ENCODE results near the gene WBP2.

Gene WBP2

GRCh38 chr17:75842963-75843576 lies 12.1 kb downstream of the WBP2 start:
- no peaks in the 10 kb centered on the region for H3K27me3 ChIP-seq (replicated peaks in 2 of 5; ENCODE audit: control insufficient read depth in 4 of 5, insufficient read depth in 5 of 5, low read length in 4 of 5)
- peaks cover 7 to 54% (median 45%) of the 10 kb centered on the region in 4 experiments for H3K36me3 ChIP-seq (ENCODE audit: control insufficient read depth in 4 of 4, insufficient read depth in 4 of 4, low read length in 3 of 4)
- CTCF ChIA-PET = interaction anchor here (0.7 to 14.6 kb wide), 8 partner anchors 12 to 63 kb away, joined by 3 to 174 read pairs (median 6); partner anchors contain the start of genes TRIM65 and WBP2
- DNase-seq = peak in 1 of 3 donors; percentile 59
- WGBS (ENCODE audit: insufficient coverage) = 20% methylated on average over 11 of the region's 22 CpGs
- H3K9me3 ChIP-seq (ENCODE audit: control extremely low read depth in 1 of 5, control insufficient read depth in 4 of 5, insufficient read depth in 2 of 5, low read depth in 1 of 5, low read length in 4 of 5) = no peaks in the 10 kb centered on the region
- POLR2A ChIA-PET = interaction anchor here (1.3 to 4.0 kb wide), 7 partner anchors 10 to 93 kb away, joined by 3 to 35 read pairs (median 8); partner anchors contain the start of genes TRIM65 and WBP2
- peaks cover 0 to 50% (median 46%) of the 10 kb centered on the region in 4 experiments for H3K4me1 ChIP-seq (ENCODE audit: control extremely low read depth in 1 of 4, control insufficient read depth in 4 of 4, insufficient read depth in 4 of 4, low read length in 3 of 4)
- H3K4me3 ChIP-seq (ENCODE audit: control insufficient read depth in 1 of 7, extremely low read depth in 1 of 7, insufficient read depth in 4 of 7, low read depth in 2 of 7, low read length in 6 of 7) = peak overlapping the region; percentile 55 to 84 (median 77)
- peak overlapping the region; percentile 25 to 95 for H3K27ac ChIP-seq (ENCODE audit: insufficient read depth in 1 of 2, low read depth in 1 of 2, low read length in 2 of 2, poor library complexity in 1 of 2, severe bottlenecking in 2 of 2)

- POLR2A ChIA-PET = interaction anchor here (3.0 to 4.0 kb wide), 3 partner anchors 9 to 14 kb away, joined by 22 to 35 read pairs (median 28); partner anchors contain the start of gene WBP2
- DNase-seq = no peak
- Histone ChIP-seq H3K36me3 (ENCODE audit: control insufficient read depth in 4 of 4, insufficient read depth in 4 of 4, low read length in 3 of 4) (peaks cover 7 to 50% (median 44%) of the 10 kb centered on the region in 4 experiments), H3K9me3 (ENCODE audit: control extremely low read depth in 1 of 5, control insufficient read depth in 4 of 5, insufficient read depth in 2 of 5, low read depth in 1 of 5, low read length in 4 of 5) (no peaks in the 10 kb centered on the region), H3K4me1 (ENCODE audit: control extremely low read depth in 1 of 4, control insufficient read depth in 4 of 4, insufficient read depth in 4 of 4, low read length in 3 of 4) (peaks cover 0 to 50% (median 46%) of the 10 kb centered on the region in 4 experiments), H3K27me3 (replicated peaks in 2 of 5; ENCODE audit: control insufficient read depth in 4 of 5, insufficient read depth in 5 of 5, low read length in 4 of 5) (no peaks in the 10 kb centered on the region), H3K4me3 (ENCODE audit: control insufficient read depth in 1 of 7, extremely low read depth in 1 of 7, insufficient read depth in 4 of 7, low read depth in 2 of 7, low read length in 6 of 7) (peak overlapping the region in 5 of 7 experiments; percentile 19 to 84 (median 78)), H3K27ac (ENCODE audit: insufficient read depth in 1 of 2, low read depth in 1 of 2, low read length in 2 of 2, poor library complexity in 1 of 2, severe bottlenecking in 2 of 2) (peak overlapping the region in 1 of 2 experiments; percentile 95)
- WGBS (ENCODE audit: insufficient coverage) = 88% methylated on average over 9 of the region's 18 CpGs
- CTCF ChIA-PET = interaction anchor here (0.7 to 14.6 kb wide), 4 partner anchors 11 to 19 kb away, joined by 3 to 174 read pairs (median 4); partner anchors contain the start of gene WBP2
These were observed 12.7 kb downstream of the WBP2 start for GRCh38 chr17:75842411-75842810.

- no peaks in the 10 kb centered on the region for H3K9me3 ChIP-seq (ENCODE audit: control extremely low read depth in 1 of 5, control insufficient read depth in 4 of 5, insufficient read depth in 2 of 5, low read depth in 1 of 5, low read length in 4 of 5)
- peaks cover 0 to 37% (median 35%) of the 10 kb centered on the region in 4 experiments for H3K4me1 ChIP-seq (ENCODE audit: control extremely low read depth in 1 of 4, control insufficient read depth in 4 of 4, insufficient read depth in 4 of 4, low read length in 3 of 4)
- DNase-seq = no peak
- no peak overlapping the region for H3K4me3 ChIP-seq (ENCODE audit: control insufficient read depth in 1 of 7, extremely low read depth in 1 of 7, insufficient read depth in 4 of 7, low read depth in 2 of 7, low read length in 6 of 7)
- CTCF ChIA-PET = interaction anchor here (2.0 to 14.6 kb wide), 2 partner anchors 10 to 20 kb away, joined by 4 to 174 read pairs; no protein-coding TSS in a partner anchor
- H3K27ac ChIP-seq (ENCODE audit: insufficient read depth in 1 of 2, low read depth in 1 of 2, low read length in 2 of 2, poor library complexity in 1 of 2, severe bottlenecking in 2 of 2) = peak overlapping the region in 1 of 2 experiments; percentile 6
- H3K27me3 ChIP-seq (replicated peaks in 2 of 5; ENCODE audit: control insufficient read depth in 4 of 5, insufficient read depth in 5 of 5, low read length in 4 of 5) = no peaks in the 10 kb centered on the region
- POLR2A ChIA-PET = no interaction called here
- H3K36me3 ChIP-seq (ENCODE audit: control insufficient read depth in 4 of 4, insufficient read depth in 4 of 4, low read length in 3 of 4) = peaks cover 11 to 46% (median 40%) of the 10 kb centered on the region in 4 experiments
- WGBS (ENCODE audit: insufficient coverage) = 82% methylated on average over 4 of the region's 7 CpGs
These were observed 14.4 kb downstream of the WBP2 start for GRCh38 chr17:75840799-75841164.

- ChIA-PET POLR2A (no interaction called here), CTCF (interaction anchor here (2.0 to 14.6 kb wide), 2 partner anchors 9 to 21 kb away, joined by 4 to 174 read pairs; no protein-coding TSS in a partner anchor)
- no peaks in the 10 kb centered on the region for H3K27me3 ChIP-seq (replicated peaks in 2 of 5; ENCODE audit: control insufficient read depth in 4 of 5, insufficient read depth in 5 of 5, low read length in 4 of 5)
- peaks cover 0 to 31% (median 28%) of the 10 kb centered on the region in 4 experiments for H3K4me1 ChIP-seq (ENCODE audit: control extremely low read depth in 1 of 4, control insufficient read depth in 4 of 4, insufficient read depth in 4 of 4, low read length in 3 of 4)
- H3K36me3 ChIP-seq (ENCODE audit: control insufficient read depth in 4 of 4, insufficient read depth in 4 of 4, low read length in 3 of 4) = peaks cover 11 to 52% (median 44%) of the 10 kb centered on the region in 4 experiments
- DNase-seq = no peak
- no peak overlapping the region for H3K4me3 ChIP-seq (ENCODE audit: control insufficient read depth in 1 of 7, extremely low read depth in 1 of 7, insufficient read depth in 4 of 7, low read depth in 2 of 7, low read length in 6 of 7)
- H3K9me3 ChIP-seq (ENCODE audit: control extremely low read depth in 1 of 5, control insufficient read depth in 4 of 5, insufficient read depth in 2 of 5, low read depth in 1 of 5, low read length in 4 of 5) = no peaks in the 10 kb centered on the region
- 94% methylated on average over 34 of the region's 36 CpGs for WGBS (ENCODE audit: insufficient coverage)
- peak overlapping the region in 1 of 2 experiments; percentile 6 for H3K27ac ChIP-seq (ENCODE audit: insufficient read depth in 1 of 2, low read depth in 1 of 2, low read length in 2 of 2, poor library complexity in 1 of 2, severe bottlenecking in 2 of 2)
These were observed 15.0 kb downstream of the WBP2 start for GRCh38 chr17:75839942-75840798.

GRCh38 chr17:75838410-75838809 lies 16.7 kb downstream of the WBP2 start:
- no peaks in the 10 kb centered on the region for H3K27me3 ChIP-seq (replicated peaks in 2 of 5; ENCODE audit: control insufficient read depth in 4 of 5, insufficient read depth in 5 of 5, low read length in 4 of 5)
- DNase-seq = no peak
- H3K27ac ChIP-seq (ENCODE audit: insufficient read depth in 1 of 2, low read depth in 1 of 2, low read length in 2 of 2, poor library complexity in 1 of 2, severe bottlenecking in 2 of 2) = no peak overlapping the region
- 99% methylated on average over 15 of the region's 15 CpGs for WGBS (ENCODE audit: insufficient coverage)
- no peak overlapping the region for H3K4me3 ChIP-seq (ENCODE audit: control insufficient read depth in 1 of 7, extremely low read depth in 1 of 7, insufficient read depth in 4 of 7, low read depth in 2 of 7, low read length in 6 of 7)
- peaks cover 4 to 31% (median 24%) of the 10 kb centered on the region in 4 experiments for H3K4me1 ChIP-seq (ENCODE audit: control extremely low read depth in 1 of 4, control insufficient read depth in 4 of 4, insufficient read depth in 4 of 4, low read length in 3 of 4)
- H3K36me3 ChIP-seq (ENCODE audit: control insufficient read depth in 4 of 4, insufficient read depth in 4 of 4, low read length in 3 of 4) = peaks cover 18 to 70% (median 61%) of the 10 kb centered on the region in 4 experiments
- H3K9me3 ChIP-seq (ENCODE audit: control extremely low read depth in 1 of 5, control insufficient read depth in 4 of 5, insufficient read depth in 2 of 5, low read depth in 1 of 5, low read length in 4 of 5) = no peaks in the 10 kb centered on the region
- CTCF ChIA-PET = interaction anchor here (0.7 to 14.6 kb wide), 3 partner anchors 7 to 246 kb away, joined by 3 to 174 read pairs (median 3); no protein-coding TSS in a partner anchor
- POLR2A ChIA-PET = no interaction called here

- Histone ChIP-seq H3K9me3 (ENCODE audit: control extremely low read depth in 1 of 5, control insufficient read depth in 4 of 5, insufficient read depth in 2 of 5, low read depth in 1 of 5, low read length in 4 of 5) (no peaks in the 10 kb centered on the region), H3K4me1 (ENCODE audit: control extremely low read depth in 1 of 4, control insufficient read depth in 4 of 4, insufficient read depth in 4 of 4, low read length in 3 of 4) (peaks cover 5 to 31% (median 24%) of the 10 kb centered on the region in 4 experiments), H3K4me3 (ENCODE audit: control insufficient read depth in 1 of 7, extremely low read depth in 1 of 7, insufficient read depth in 4 of 7, low read depth in 2 of 7, low read length in 6 of 7) (no peak overlapping the region), H3K27me3 (replicated peaks in 2 of 5; ENCODE audit: control insufficient read depth in 4 of 5, insufficient read depth in 5 of 5, low read length in 4 of 5) (no peaks in the 10 kb centered on the region), H3K27ac (ENCODE audit: insufficient read depth in 1 of 2, low read depth in 1 of 2, low read length in 2 of 2, poor library complexity in 1 of 2, severe bottlenecking in 2 of 2) (no peak overlapping the region), H3K36me3 (ENCODE audit: control insufficient read depth in 4 of 4, insufficient read depth in 4 of 4, low read length in 3 of 4) (peaks cover 18 to 73% (median 62%) of the 10 kb centered on the region in 4 experiments)
- WGBS (ENCODE audit: insufficient coverage) = 90% methylated on average over 3 of the region's 7 CpGs
- no peak for DNase-seq
- ChIA-PET CTCF (interaction anchor here (0.6 to 2.4 kb wide), 3 partner anchors 11 to 246 kb away, joined by 3 to 10 read pairs (median 3); no protein-coding TSS in a partner anchor), POLR2A (no interaction called here)
These were observed 17.2 kb downstream of the WBP2 start for GRCh38 chr17:75837899-75838298.

All from common myeloid progenitor, CD34-positive (primary cell).